GM21423 (cell line): ENCODE results near the gene KLHL6.
"Not testable (repeated sequence)": the region's sequence is repeated elsewhere in the genome, so short reads cannot be mapped to it uniquely, and the experiment has no call there.

ENCODE experiments used
- ATAC-seq: cut with Tn5 transposase; IDR thresholded peaks from one replicate; pipeline ENCODE4 v1.9.1; 2021; ENCODE audit warnings: mild to moderate bottlenecking, moderate library complexity; ENCODE audit not compliant: unreplicated experiment

KLHL6 gene

GRCh38 chr3:183570191-183570590, 14.7 kb upstream of the KLHL6 start:
- ATAC-seq: not testable (repeated sequence)

- ATAC-seq: no peak
Measured at GRCh38 chr3:183566880-183567279, 11.4 kb upstream of the KLHL6 start.

GRCh38 chr3:183564046-183564445, 8.5 kb upstream of the KLHL6 start:
- ATAC-seq: no peak

GRCh38 chr3:183563536-183563874, 8.0 kb upstream of the KLHL6 start:
- ATAC-seq: no peak

GRCh38 chr3:183560607-183561006, 5.1 kb upstream of the KLHL6 start:
- no peak for ATAC-seq

GRCh38 chr3:183558495-183558894, 3.0 kb upstream of the KLHL6 start:
- no peak for ATAC-seq

GRCh38 chr3:183556722-183557121, 1.2 kb upstream of the KLHL6 start:
- no peak for ATAC-seq

GRCh38 chr3:183554377-183554776, 1.1 kb downstream of the KLHL6 start:
- ATAC-seq: no peak

GRCh38 chr3:183553334-183554026, 2.0 kb downstream of the KLHL6 start:
- ATAC-seq: no peak

GRCh38 chr3:183551930-183552329, 3.6 kb downstream of the KLHL6 start:
- no peak for ATAC-seq

- no peak for ATAC-seq
Measured at GRCh38 chr3:183548262-183548769, 7.2 kb downstream of the KLHL6 start.

GRCh38 chr3:183546625-183547024, 8.9 kb downstream of the KLHL6 start:
- no peak for ATAC-seq

- no peak for ATAC-seq
Measured at GRCh38 chr3:183545708-183546107, 9.8 kb downstream of the KLHL6 start.

GRCh38 chr3:183542355-183542754, 13.2 kb downstream of the KLHL6 start:
- no peak for ATAC-seq

- ATAC-seq: no peak
Measured at GRCh38 chr3:183541738-183542137, 13.8 kb downstream of the KLHL6 start.

- peak; percentile 7 for ATAC-seq
Measured at GRCh38 chr3:183541235-183541655, 14.3 kb downstream of the KLHL6 start.

- ATAC-seq: peak; percentile 54
Measured at GRCh38 chr3:183540501-183541234, 14.8 kb downstream of the KLHL6 start.

- no peak for ATAC-seq
Measured at GRCh38 chr3:183539811-183540210, 15.7 kb downstream of the KLHL6 start.

- ATAC-seq: no peak
Measured at GRCh38 chr3:183538486-183538885, 17.0 kb downstream of the KLHL6 start.

GRCh38 chr3:183537295-183537730, 18.2 kb downstream of the KLHL6 start:
- ATAC-seq: no peak

- peak; percentile 62 for ATAC-seq
Measured at GRCh38 chr3:183536238-183536880, 19.1 kb downstream of the KLHL6 start.

GRCh38 chr3:183534249-183534648, 21.3 kb downstream of the KLHL6 start:
- no peak for ATAC-seq
